ENCODE measurements around the gene RNF180.
"Not testable (repeated sequence)": the region's sequence is repeated elsewhere in the genome, so short reads cannot be mapped to it uniquely, and the experiment has no call there.

RNF180 gene

GRCh38 chr5:64285188-64286130 lies 119.8 kb downstream of the RNF180 start:
- DNase-seq: no peak

- no peak for DNase-seq
These were observed 120.7 kb downstream of the RNF180 start for GRCh38 chr5:64286381-64286780.

- not testable (repeated sequence) for DNase-seq
These were observed 122.9 kb downstream of the RNF180 start for GRCh38 chr5:64288496-64288895.

GRCh38 chr5:64292611-64293215 lies 127.1 kb downstream of the RNF180 start:
- DNase-seq: no peak

GRCh38 chr5:64295101-64295500 lies 129.5 kb downstream of the RNF180 start:
- DNase-seq: no peak

GRCh38 chr5:64298586-64298985 lies 132.9 kb downstream of the RNF180 start:
- DNase-seq: no peak

GRCh38 chr5:64299805-64300204 lies 134.2 kb downstream of the RNF180 start:
- DNase-seq: no peak

- DNase-seq: no peak
These were observed 135.9 kb downstream of the RNF180 start for GRCh38 chr5:64301566-64301965.

GRCh38 chr5:64308135-64308534 lies 142.5 kb downstream of the RNF180 start:
- no peak for DNase-seq

GRCh38 chr5:64312491-64312890 lies 146.8 kb downstream of the RNF180 start:
- DNase-seq: no peak

GRCh38 chr5:64315778-64316177 lies 150.1 kb downstream of the RNF180 start:
- DNase-seq: no peak

GRCh38 chr5:64318175-64318574 lies 152.5 kb downstream of the RNF180 start:
- no peak for DNase-seq

GRCh38 chr5:64323591-64323990 lies 157.9 kb downstream of the RNF180 start:
- DNase-seq: no peak

GRCh38 chr5:64330728-64331231 lies 165.1 kb downstream of the RNF180 start:
- DNase-seq: no peak

- no peak for DNase-seq
These were observed 166.1 kb downstream of the RNF180 start for GRCh38 chr5:64331597-64332277.

- no peak for DNase-seq
These were observed 168.2 kb downstream of the RNF180 start for GRCh38 chr5:64333886-64334285.

GRCh38 chr5:64339769-64340168 lies 174.1 kb downstream of the RNF180 start:
- no peak for DNase-seq

GRCh38 chr5:64340293-64340692 lies 174.7 kb downstream of the RNF180 start:
- DNase-seq: no peak

GRCh38 chr5:64341340-64341739 lies 175.7 kb downstream of the RNF180 start:
- no peak for DNase-seq

GRCh38 chr5:64344501-64344900 lies 178.9 kb downstream of the RNF180 start:
- DNase-seq: no peak

GRCh38 chr5:64347309-64347708 lies 181.7 kb downstream of the RNF180 start:
- no peak for DNase-seq

GRCh38 chr5:64364426-64364825 lies 198.8 kb downstream of the RNF180 start:
- DNase-seq: no peak

- no peak for DNase-seq
These were observed 219.1 kb downstream of the RNF180 start for GRCh38 chr5:64384765-64385164.

- DNase-seq: no peak
These were observed 231.9 kb downstream of the RNF180 start for GRCh38 chr5:64397552-64397951.
